Endothelial cell of umbilical vein (primary cell): ENCODE data around the gene MC1R. TPM values are rescaled to one million over a fixed set of nuclear protein-coding genes. Genes with fewer than 3 reads are reported as not detected.
A peak's percentile ranks its signal among the peaks of the same experiment; 100 is the strongest.

Source experiments
- BruUV-seq: library from RNA; stranded (reverse); fragments of 400-500 nt; replicated peaks from 2 replicates; lab custom pipeline; 2021; lab: Mats Ljungman, UMichigan
- CTCF ChIA-PET: fragments of 300-600, 350-600 bp; sonication (Branson Sonifier 250); formaldehyde crosslinking; loops from one replicate; lab custom pipeline; 2021; ENCODE audit warnings: antibody characterized with exemption, inconsistent platforms; lab: Charles Lee
- POLR2A ChIA-PET: fragments of 300-600, 350-600 bp; sonication (Branson Sonifier 250); formaldehyde crosslinking; loops from one replicate; lab custom pipeline; 2021; ENCODE audit warnings: antibody characterized with exemption, inconsistent platforms; lab: Charles Lee
- DNase-seq: peaks from one replicate; pipeline ENCODE4 v3.0.0-alpha.2; 2011; ENCODE audit warnings: low read depth, low spot score
- FAIRE-seq: peaks from 2 replicates; lab custom pipeline; 2011; peaks lifted over from hg19 to GRCh38; lab: Jason Lieb, UNC
- H2AFZ ChIP-seq: 2 replicates; pipeline ENCODE4 v1.6.0; 2012; ENCODE audit warnings: low read depth, low read length, control low read depth, inconsistent platforms
- H3K27ac ChIP-seq: 2 replicates; pipeline ENCODE4 v1.5.1; 2011; ENCODE audit warnings: low read depth, mild to moderate bottlenecking, control low read depth, low read length, moderate library complexity; ENCODE audit not compliant: insufficient read depth
- H3K27me3 ChIP-seq, 2 experiments: 2 replicates each; pipeline versions ENCODE4 v1.6.0 to v1.6.1; 2011; ENCODE audit warnings: low read length in 2 of 2, mixed read lengths in 1 of 2; ENCODE audit not compliant: control insufficient read depth in 2 of 2, insufficient read depth in 2 of 2
- H3K36me3 ChIP-seq, 2 experiments: 2 replicates in 1 of 2; 3 replicates in 1 of 2; pipeline ENCODE4 v1.5.1; 2011; ENCODE audit warnings: low read length in 2 of 2, mild to moderate bottlenecking in 1 of 2, moderate library complexity in 1 of 2; ENCODE audit not compliant: control insufficient read depth in 2 of 2, insufficient read depth in 2 of 2; ENCODE audit errors: extremely low read depth in 1 of 2
- H3K4me1 ChIP-seq: 3 replicates; pipeline ENCODE4 v1.5.1; 2011; ENCODE audit warnings: mild to moderate bottlenecking, low read length; ENCODE audit not compliant: control insufficient read depth, insufficient read depth; ENCODE audit errors: extremely low read depth
- H3K4me2 ChIP-seq: 2 replicates; pipeline ENCODE4 v1.6.1; 2011; ENCODE audit warnings: low read length, control low read depth, mixed read lengths; ENCODE audit not compliant: insufficient read depth
- H3K4me3 ChIP-seq, 3 experiments: fragments of 200-600 bp in 1 of 3; sonication (generic), shearing (Covaris generic) in 1 of 3; replicated peaks in 1 of 3; 2 replicates each; pipeline ENCODE4 v1.5.1; 2011 to 2016; ENCODE audit warnings: control low read depth in 3 of 3, low read length in 3 of 3, mild to moderate bottlenecking in 2 of 3, inconsistent platforms in 1 of 3, low read depth in 1 of 3, moderate library complexity in 1 of 3; ENCODE audit not compliant: insufficient read depth in 1 of 3
- H3K79me2 ChIP-seq: 2 replicates; pipeline ENCODE4 v1.6.0; 2012; ENCODE audit warnings: low read length, inconsistent platforms; ENCODE audit not compliant: control insufficient read depth, insufficient read depth
- H3K9ac ChIP-seq: replicated peaks from 2 replicates; pipeline ENCODE3; 2011; ENCODE audit warnings: low read length, control low read depth; ENCODE audit not compliant: insufficient read depth; ENCODE audit errors: extremely low read depth
- H3K9me1 ChIP-seq: replicated peaks from 3 replicates; pipeline ENCODE4 v1.6.0; 2011; ENCODE audit warnings: mild to moderate bottlenecking, low read length; ENCODE audit not compliant: control insufficient read depth, insufficient read depth; ENCODE audit errors: extremely low read depth
- H3K9me3 ChIP-seq: replicated peaks from 2 replicates; pipeline ENCODE4 v1.5.1; 2012; ENCODE audit warnings: low read length, inconsistent platforms; ENCODE audit not compliant: control insufficient read depth, insufficient read depth
- H4K20me1 ChIP-seq: replicated peaks from 2 replicates; pipeline ENCODE3; 2011; ENCODE audit warnings: mild to moderate bottlenecking, low read length; ENCODE audit not compliant: control insufficient read depth, insufficient read depth; ENCODE audit errors: extremely low read depth
- CTCF ChIP-seq, 2 donors: IDR thresholded peaks; 1 replicate in 1 of 2; 2 replicates in 1 of 2; pipeline ENCODE4 v1.5.1; 2011; ENCODE audit warnings: low read length in 2 of 2, mild to moderate bottlenecking in 2 of 2, moderate library complexity in 2 of 2, control low read depth in 1 of 2, inconsistent platforms in 1 of 2, low read depth in 1 of 2; ENCODE audit not compliant: insufficient read depth in 1 of 2; ENCODE audit errors: extremely low read depth in 1 of 2
- FOS ChIP-seq: IDR thresholded peaks from 2 replicates; pipeline ENCODE4 v1.6.1; 2011; ENCODE audit warnings: mild to moderate bottlenecking, low read length, moderate library complexity, borderline replicate concordance; ENCODE audit not compliant: insufficient read depth
- GATA2 ChIP-seq: IDR thresholded peaks from 2 replicates; pipeline ENCODE4 v1.7.0; 2011; ENCODE audit warnings: low read depth, mild to moderate bottlenecking, moderate library complexity, mixed read lengths, low read length; ENCODE audit not compliant: insufficient read length, insufficient read depth
- POLR2AphosphoS5 ChIP-seq: IDR thresholded peaks from 2 replicates; pipeline ENCODE4 v1.6.1; 2012; ENCODE audit warnings: low read depth, mild to moderate bottlenecking, control low read depth, low read length, moderate library complexity; ENCODE audit not compliant: insufficient read depth
- dilution Hi-C: fragments of 300-500 bp; cut with MboI; formaldehyde crosslinking; loops from one replicate; pipeline ENCODE4 v1.15.0; 2019; ENCODE audit warnings: low sequenced_read_pairs; ENCODE audit not compliant: extremely low pct_ligation_motif_present
- intact Hi-C: fragments of 100-400 bp; cut with micrococcal nuclease; formaldehyde crosslinking; loops from one replicate; pipeline ENCODE4 v1.10.0; 2022
- polyA plus RNA-seq, 4 experiments: library from polyadenylated mRNA; depleted of rRNA in 3 of 4; stranded (reverse) in 3 of 4; unstranded in 1 of 4; fragments of >200 nt; gene quantifications; 2 replicates each; pipeline versions ENCODE4 v1.2.1 to v1.2.3, GENCODE V29; 2011 to 2012; ENCODE audit warnings: missing spikeins in 1 of 4
- total RNA-seq: library from RNA; stranded (reverse); gene quantifications from 2 replicates; pipeline ENCODE4 v1.2.3, GENCODE V29; 2021

Gene MC1R
- total and polyA plus RNA-seq, 2 donors (not counting 3 experiments of a cell fraction or from before 2014, with no cell fraction given), result 4.0 to 4.9 TPM

GRCh38 chr16:89909777-89910716 is 8.6 kb upstream of the MC1R start:
- no peak overlapping the region for H3K9ac ChIP-seq
- H4K20me1 ChIP-seq, result no peaks in the 10 kb centered on the region
- peaks cover 8 to 35% of the 10 kb centered on the region in 2 experiments for H3K36me3 ChIP-seq
- CTCF ChIA-PET, result interaction anchor here (0.8 to 4.9 kb wide), 18 partner anchors 8 to 210 kb away, joined by 3 to 54 read pairs (median 4); partner anchors contain the start of genes MC1R, SPATA2L, TCF25 and TUBB3
- H3K9me1 ChIP-seq, result no peaks in the 10 kb centered on the region
- dilution Hi-C loops, result no loop called here
- POLR2A ChIA-PET, result interaction anchor here (1.0 to 1.2 kb wide), 2 partner anchors 9 to 12 kb away, joined by 3 to 5 read pairs; partner anchors contain the start of gene MC1R
- H2AFZ ChIP-seq, result no peak overlapping the region
- peaks cover 3% of the 10 kb centered on the region for H3K4me1 ChIP-seq
- no TSS peak for BruUV-seq
- no peak for TF ChIP-seq FOS
- peak; percentile 28 for TF ChIP-seq POLR2AphosphoS5
- TF ChIP-seq GATA2, result no peak
- TF ChIP-seq CTCF (IDR thresholded peaks at IDR 0.05; ENCODE audit: extremely low read depth in 1 of 2, insufficient read depth in 1 of 2, low read depth in 1 of 2, low read length in 2 of 2), result peak; percentile 98 to 99
- FAIRE-seq, result peak; percentile 80
- no peak overlapping the region for H3K4me2 ChIP-seq
- no peaks in the 10 kb centered on the region for H3K27me3 ChIP-seq
- DNase-seq, result peak; percentile 57
- H3K9me3 ChIP-seq, result no peaks in the 10 kb centered on the region
- intact Hi-C loops, result no loop called here
- H3K27ac ChIP-seq, result no peak overlapping the region
- no peaks in the 10 kb centered on the region for H3K79me2 ChIP-seq
- H3K4me3 ChIP-seq, result no peak overlapping the region
